Ovary (tissue), 3 donors: ENCODE data around the gene KLRG1.

ENCODE experiments used
- CTCF ChIP-seq, 3 donors: fragments of 450-650 bp in 2 of 3; fragments of 200-600 bp in 1 of 3; IDR thresholded peaks; one replicate each; pipeline versions ENCODE4 v1.5.1 to v1.8.0; 2016 to 2022; ENCODE audit warnings: antibody characterized with exemption in 3 of 3, mild to moderate bottlenecking in 1 of 3
- POLR2A ChIP-seq: fragments of 450-650 bp; IDR thresholded peaks from one replicate; pipeline ENCODE4 v1.6.1; 2017; ENCODE audit warnings: antibody characterized with exemption, mild to moderate bottlenecking, moderate library complexity
- donor health status: DM: no; HTN: no; CAD: no.

- TF ChIP-seq CTCF (IDR thresholded peaks at IDR 0.05), result no peak
- TF ChIP-seq POLR2A, result no peak
Observed at GRCh38 chr12:8985213-8985754, 4.1 kb upstream of the KLRG1 start.
